ENCODE data around the gene MRPL14.

DNA sequence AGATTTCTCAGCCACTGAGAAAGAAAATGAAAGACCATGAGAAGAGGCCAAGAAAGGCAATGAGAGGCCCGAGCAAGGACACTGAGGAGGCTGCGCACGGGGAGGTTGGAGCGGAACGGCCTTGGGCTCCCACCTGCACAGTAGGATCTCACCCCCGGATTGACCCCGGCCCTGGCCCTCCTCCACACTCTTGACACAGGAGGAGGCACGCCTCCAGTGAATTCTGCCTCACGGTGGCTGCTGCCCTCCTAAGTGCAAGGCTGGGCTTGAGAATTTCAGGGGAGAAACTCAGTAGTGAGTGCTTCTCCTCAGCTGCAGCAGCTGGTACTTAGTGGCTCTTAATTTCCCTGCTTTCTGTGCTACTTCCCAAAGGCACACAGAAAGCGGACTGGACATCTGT, 18.0 kb downstream of the MRPL14 start:
- TF ChIP-seq EZH2 (IDR thresholded peaks at IDR 0.05; ENCODE audit: low read length): no peak
- TF ChIP-seq, protein P1, sequence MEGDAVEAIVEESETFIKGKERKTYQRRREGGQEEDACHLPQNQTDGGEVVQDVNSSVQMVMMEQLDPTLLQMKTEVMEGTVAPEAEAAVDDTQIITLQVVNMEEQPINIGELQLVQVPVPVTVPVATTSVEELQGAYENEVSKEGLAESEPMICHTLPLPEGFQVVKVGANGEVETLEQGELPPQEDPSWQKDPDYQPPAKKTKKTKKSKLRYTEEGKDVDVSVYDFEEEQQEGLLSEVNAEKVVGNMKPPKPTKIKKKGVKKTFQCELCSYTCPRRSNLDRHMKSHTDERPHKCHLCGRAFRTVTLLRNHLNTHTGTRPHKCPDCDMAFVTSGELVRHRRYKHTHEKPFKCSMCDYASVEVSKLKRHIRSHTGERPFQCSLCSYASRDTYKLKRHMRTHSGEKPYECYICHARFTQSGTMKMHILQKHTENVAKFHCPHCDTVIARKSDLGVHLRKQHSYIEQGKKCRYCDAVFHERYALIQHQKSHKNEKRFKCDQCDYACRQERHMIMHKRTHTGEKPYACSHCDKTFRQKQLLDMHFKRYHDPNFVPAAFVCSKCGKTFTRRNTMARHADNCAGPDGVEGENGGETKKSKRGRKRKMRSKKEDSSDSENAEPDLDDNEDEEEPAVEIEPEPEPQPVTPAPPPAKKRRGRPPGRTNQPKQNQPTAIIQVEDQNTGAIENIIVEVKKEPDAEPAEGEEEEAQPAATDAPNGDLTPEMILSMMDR (optimal IDR thresholded peaks at IDR 0.05 in 1 of 3, IDR thresholded peaks at IDR 0.05 in 1 of 3, conservative IDR thresholded peaks at IDR 0.05 in 1 of 3; ENCODE audit: extremely low read depth in 1 of 3, insufficient read depth in 2 of 3, low read length in 3 of 3): no peak
